GM19467 (cell line): Measurements from ENCODE around the gene SREBF1.

ENCODE experiments used
- ATAC-seq: cut with Tn5 transposase; IDR thresholded peaks from one replicate; pipeline ENCODE4 v1.9.1; 2021; ENCODE audit warnings: mild to moderate bottlenecking, moderate library complexity; ENCODE audit not compliant: unreplicated experiment

The SREBF1 gene

DNA sequence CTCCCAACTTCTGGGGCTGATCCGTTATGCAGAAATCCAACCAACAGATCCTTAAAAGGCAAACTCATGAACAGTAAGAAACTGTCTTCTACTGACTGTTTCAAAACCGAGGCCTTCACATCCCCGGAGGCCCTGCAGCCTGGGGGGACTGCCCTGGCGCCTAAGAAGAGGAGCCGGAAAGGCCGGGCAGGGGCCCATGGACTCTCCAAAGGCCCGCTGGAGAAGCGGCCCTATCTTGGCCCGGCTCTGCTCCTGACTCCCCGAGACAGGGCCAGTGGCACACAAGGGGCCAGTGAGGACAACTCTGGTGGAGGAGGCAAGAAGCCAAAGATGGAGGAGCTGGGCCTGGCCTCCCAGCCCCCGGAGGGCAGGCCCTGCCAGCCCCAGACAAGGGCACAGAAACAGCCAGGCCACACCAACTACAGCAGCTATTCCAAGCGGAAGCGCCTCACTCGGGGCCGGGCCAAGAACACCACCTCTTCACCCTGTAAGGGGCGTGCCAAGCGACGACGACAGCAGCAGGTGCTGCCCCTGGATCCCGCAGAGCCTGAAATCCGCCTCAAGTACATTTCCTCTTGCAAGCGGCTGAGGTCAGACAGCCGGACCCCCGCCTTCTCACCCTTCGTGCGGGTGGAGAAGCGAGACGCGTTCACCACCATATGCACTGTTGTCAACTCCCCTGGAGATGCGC lies 39.5 kb downstream of the SREBF1 start:
- ATAC-seq, result no peak

DNA sequence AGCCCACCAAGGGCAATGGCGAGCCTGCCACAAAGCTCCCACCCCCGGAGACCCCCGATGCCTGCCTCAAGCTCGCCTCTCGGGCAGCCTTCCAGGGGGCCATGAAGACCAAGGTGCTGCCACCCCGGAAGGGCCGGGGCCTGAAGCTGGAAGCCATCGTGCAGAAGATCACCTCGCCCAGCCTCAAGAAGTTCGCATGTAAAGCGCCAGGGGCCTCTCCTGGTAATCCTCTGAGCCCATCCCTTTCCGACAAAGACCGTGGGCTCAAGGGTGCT lies 40.1 kb downstream of the SREBF1 start:
- ATAC-seq, result no peak

GRCh38 chr17:17795946-17796786 lies 40.6 kb downstream of the SREBF1 start:
- ATAC-seq, result no peak

DNA sequence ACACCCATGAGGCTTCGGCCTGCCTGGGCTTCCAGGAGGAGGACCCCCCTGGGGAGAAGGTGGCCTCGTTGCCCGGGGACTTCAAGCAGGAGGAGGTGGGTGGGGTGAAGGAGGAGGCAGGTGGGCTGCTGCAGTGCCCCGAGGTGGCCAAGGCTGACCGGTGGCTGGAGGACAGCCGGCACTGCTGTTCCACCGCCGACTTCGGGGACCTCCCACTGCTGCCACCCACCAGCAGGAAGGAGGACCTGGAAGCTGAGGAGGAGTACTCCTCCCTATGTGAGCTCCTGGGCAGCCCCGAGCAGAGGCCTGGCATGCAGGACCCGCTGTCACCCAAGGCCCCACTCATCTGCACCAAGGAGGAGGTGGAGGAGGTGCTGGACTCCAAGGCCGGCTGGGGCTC lies 41.5 kb downstream of the SREBF1 start:
- no peak for ATAC-seq

- no peak for ATAC-seq
Observed at GRCh38 chr17:17794382-17794781, 42.4 kb downstream of the SREBF1 start.

GRCh38 chr17:17793378-17794214 lies 43.2 kb downstream of the SREBF1 start:
- ATAC-seq, result no peak

GRCh38 chr17:17792551-17793377 lies 44.0 kb downstream of the SREBF1 start:
- no peak for ATAC-seq

DNA sequence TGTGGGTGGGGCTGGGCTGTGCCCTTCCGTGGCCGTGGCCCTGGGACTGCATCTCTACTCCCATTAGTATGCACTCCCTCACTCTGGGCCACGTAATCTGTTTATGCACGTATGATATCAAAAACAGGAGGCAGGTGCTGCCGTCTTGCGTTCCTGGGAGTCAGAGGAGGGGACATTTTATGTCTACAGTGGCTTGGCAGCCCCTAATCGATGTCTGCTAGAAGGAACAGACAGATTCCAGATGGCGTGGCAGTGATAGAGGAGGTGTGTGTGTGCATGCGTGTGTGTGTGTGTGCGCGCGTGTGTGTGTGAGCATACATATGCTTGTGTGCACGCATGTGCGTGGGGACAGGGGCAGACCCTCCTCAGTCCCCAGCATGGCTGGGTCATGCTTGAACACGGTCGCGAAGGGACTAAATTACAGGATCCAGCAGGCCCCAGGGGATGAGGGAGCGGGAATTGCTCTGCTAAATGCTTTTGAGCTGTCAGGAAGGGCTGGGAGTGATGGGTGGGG lies 44.7 kb downstream of the SREBF1 start:
- no peak for ATAC-seq

DNA sequence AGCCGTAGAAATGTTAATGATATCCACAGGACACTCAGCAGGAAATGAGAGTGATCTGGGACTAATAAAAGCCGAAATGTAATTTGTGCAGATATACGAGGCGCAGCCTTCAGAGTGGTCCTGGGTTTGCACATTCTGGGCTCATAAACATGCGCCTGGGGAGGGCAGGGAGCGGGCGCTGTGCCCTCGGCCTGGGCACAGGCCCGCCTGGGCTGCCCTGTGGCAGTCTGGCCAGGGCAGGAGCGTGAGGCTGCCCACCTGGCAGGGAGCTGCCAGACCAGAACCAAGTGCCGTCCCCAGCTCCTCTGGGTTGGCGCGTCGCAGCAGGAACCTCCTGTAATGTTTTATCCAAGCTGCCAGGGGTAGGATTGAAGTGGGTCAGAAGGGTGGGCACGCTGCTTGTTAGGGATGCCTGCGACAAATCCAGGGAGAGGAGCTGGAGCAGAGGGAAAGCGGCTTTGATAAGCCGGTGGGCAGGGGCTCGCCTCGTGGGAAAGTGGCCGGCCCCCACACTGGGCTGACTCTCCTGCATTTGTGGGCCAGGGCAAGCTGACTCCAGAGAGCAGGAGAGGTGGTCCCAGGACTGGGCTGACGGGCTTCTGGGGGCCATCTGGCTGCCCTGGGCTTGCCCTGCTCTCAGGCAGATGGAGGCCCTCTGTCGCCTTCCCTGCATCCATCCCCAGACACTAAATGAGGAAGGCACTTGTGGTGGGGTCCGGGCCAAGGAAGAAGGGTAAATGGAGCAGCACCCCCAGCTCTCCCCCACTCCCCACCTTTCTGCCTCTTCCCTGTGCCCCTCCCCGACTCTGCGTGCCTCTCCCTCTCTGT lies 45.9 kb downstream of the SREBF1 start:
- ATAC-seq, result no peak

DNA sequence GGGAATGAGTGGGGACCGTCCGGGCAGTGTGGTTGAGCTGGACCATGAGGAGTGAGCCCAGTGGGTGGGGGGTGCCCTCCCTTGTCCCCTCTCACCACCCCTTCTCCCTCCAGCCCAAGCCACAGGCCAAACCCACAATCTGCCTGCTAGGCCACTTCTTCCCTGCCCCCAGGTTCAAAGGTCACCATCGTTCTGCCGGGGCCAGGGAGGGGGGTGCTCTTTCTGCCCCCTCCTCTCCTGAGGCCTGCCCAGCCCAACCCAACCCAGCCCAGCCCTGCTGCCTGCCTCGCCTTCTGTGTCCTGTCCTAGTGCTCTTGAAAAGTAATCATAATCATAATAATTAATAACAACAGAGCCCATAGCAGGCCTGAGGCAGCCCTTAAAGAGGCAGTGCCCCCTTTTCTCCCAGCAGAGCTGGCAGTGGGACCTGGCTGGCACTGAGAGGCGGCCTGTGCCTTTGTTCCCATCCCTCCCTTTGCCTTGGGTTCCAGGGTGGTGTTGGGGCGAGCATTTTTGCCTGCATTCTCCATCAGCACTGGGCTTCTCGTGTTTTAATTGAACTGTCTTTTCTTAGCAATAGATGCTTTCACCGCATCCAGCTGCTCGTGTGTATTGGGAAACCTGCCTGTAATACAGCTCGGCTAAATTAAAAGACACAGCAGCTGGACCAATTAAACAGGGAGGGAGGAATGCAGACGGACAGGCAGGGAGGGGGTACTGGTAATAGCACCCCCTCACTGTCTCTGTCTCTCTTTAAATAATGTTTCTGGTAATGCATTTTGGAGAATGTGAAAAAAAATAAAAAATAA lies 46.8 kb downstream of the SREBF1 start:
- ATAC-seq, result no peak

DNA sequence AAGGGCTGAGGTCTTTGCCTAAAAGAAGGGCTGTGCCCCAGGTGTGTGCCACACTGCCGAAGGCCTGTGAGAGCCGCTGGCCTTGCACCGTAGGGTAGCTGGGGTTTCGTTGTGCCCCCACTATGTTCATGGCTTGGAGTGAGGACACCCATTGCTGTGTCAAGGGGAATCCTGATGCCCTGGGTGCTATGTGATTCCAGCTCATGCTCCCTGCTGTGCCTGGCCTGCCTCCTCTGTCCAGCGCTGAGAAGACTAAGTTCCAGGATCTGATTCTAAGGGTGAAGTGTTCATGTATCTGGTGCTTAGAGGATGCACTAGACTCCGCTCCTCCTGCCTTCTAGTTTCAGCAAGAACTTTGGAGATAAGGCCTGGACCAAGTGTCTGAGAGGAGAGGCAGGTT lies 47.4 kb downstream of the SREBF1 start:
- no peak for ATAC-seq

- ATAC-seq, result no peak
Observed at GRCh38 chr17:17788967-17789366, 47.8 kb downstream of the SREBF1 start.

DNA sequence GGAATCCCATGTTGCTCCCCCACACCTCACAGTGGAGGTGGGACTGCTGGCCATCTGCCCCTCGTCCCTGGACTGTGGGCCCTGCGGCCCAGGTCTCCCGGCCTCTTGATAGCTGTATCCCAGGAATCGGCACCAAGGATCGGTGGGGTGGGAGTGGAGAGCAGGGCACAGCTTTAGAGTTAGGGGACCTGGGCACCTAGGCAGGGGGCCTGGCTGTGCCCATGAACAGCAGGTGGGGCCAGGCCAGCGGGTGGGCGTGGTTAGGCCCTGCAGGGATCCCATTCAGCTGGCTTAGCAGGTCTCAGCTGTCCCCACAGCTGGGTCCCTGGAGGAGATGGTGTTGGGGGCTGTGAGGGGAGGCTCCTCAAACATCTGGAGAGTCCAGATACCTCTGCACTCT lies 49.2 kb downstream of the SREBF1 start:
- ATAC-seq, result no peak

DNA sequence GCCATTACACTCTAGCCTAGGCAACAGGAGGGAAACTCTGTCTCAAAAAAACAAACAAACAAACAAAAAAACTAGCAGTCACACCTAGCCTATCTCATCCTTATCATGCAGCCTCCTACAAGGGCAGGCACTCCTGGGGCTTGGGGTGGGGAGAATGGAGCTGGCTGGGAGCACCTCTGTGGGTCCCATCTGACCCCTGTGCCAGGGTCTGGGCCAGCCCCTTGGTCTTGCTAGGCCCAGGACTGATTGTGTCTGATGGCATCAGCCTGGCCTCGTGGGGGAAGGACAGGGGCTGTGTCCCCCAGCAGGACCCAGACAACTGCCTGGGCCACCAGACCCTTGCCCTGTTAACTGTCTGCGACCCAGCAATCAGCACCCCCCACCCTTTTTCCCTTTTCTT lies 49.8 kb downstream of the SREBF1 start:
- ATAC-seq, result no peak

GRCh38 chr17:17785407-17785806 lies 51.4 kb downstream of the SREBF1 start:
- no peak for ATAC-seq

- ATAC-seq, result no peak
Observed at GRCh38 chr17:17784657-17785267, 52.0 kb downstream of the SREBF1 start.

DNA sequence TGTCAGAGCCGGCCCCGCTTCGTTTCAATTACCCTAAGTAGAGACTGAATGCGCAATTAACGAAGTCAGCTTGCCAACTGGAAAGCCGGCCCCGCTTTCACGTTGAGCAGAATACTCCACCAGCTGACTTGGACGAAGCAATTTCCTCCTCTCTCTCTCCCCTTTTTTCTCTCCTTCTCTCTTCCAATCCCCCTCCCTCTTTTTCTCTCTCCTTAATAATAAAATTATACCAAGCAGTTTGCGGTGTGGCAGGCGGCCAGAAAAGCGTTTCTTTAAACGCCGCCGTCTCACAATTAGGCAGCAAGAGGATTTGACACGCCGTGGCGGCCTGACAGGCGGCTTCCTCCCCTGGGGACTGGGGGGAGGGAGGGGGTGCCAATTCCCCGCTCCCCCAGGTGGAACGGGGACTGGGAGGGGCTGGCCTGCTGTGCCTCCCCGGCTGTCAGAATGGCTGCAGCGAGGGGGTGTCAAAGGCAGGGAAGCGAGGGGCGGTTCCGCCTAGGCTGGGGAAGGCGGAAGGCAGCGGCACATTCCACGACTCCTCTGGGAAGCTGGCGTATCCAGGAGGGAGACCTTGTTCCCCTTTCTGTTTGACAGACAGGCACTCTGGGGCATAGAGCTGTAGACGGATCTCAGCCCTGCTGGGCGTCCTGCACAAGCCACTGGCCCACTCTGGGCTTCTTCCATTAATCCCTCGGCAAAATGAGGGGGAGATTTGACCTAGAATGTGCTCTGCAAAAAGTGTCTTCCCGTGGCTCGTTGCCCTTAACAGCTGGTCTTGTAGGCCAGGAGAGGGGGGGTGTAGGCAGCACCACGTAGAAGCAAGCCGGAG lies 52.7 kb downstream of the SREBF1 start:
- no peak for ATAC-seq
